NCI-H748 (cell line): ENCODE results near the gene TH.
"Not testable (repeated sequence)": the region's sequence is repeated elsewhere in the genome, so short reads cannot be mapped to it uniquely, and the experiment has no call there.

ENCODE experiments used
- DNase-seq: peaks from one replicate; lab custom pipeline; 2025; ENCODE audit not compliant: unreplicated experiment; lab: John Stamatoyannopoulos, UW

The TH gene

GRCh38 chr11:2132246-2132645 is 39.4 kb downstream of the TH start:
- no peak for DNase-seq

- DNase-seq: no peak
Measured at GRCh38 chr11:2131371-2132236, 40.0 kb downstream of the TH start.

- no peak for DNase-seq
Measured at GRCh38 chr11:2130881-2131352, 40.7 kb downstream of the TH start.

GRCh38 chr11:2129699-2130366 is 41.8 kb downstream of the TH start:
- no peak for DNase-seq

- DNase-seq: no peak
Measured at GRCh38 chr11:2129308-2129698, 42.3 kb downstream of the TH start.

- DNase-seq: no peak
Measured at GRCh38 chr11:2128511-2129307, 42.9 kb downstream of the TH start.

- DNase-seq: no peak
Measured at GRCh38 chr11:2128130-2128510, 43.5 kb downstream of the TH start.

GRCh38 chr11:2127482-2128129 is 44.0 kb downstream of the TH start:
- no peak for DNase-seq

- no peak for DNase-seq
Measured at GRCh38 chr11:2126520-2127085, 45.0 kb downstream of the TH start.

- DNase-seq: not testable (repeated sequence)
Measured at GRCh38 chr11:2124736-2125484, 46.7 kb downstream of the TH start.

- no peak for DNase-seq
Measured at GRCh38 chr11:2123628-2123960, 48.0 kb downstream of the TH start.

- no peak for DNase-seq
Measured at GRCh38 chr11:2122907-2123627, 48.5 kb downstream of the TH start.

- no peak for DNase-seq
Measured at GRCh38 chr11:2122222-2122906, 49.3 kb downstream of the TH start.

- no peak for DNase-seq
Measured at GRCh38 chr11:2121227-2122130, 50.1 kb downstream of the TH start.

GRCh38 chr11:2120359-2121100 is 51.1 kb downstream of the TH start:
- no peak for DNase-seq

GRCh38 chr11:2118677-2119076 is 52.9 kb downstream of the TH start:
- DNase-seq: no peak

GRCh38 chr11:2116680-2117079 is 54.9 kb downstream of the TH start:
- no peak for DNase-seq
